ENCODE results near the gene SH3BGRL.
"Not testable (repeated sequence)": the region's sequence is repeated elsewhere in the genome, so short reads cannot be mapped to it uniquely, and the experiment has no call there.

Gene SH3BGRL

DNA sequence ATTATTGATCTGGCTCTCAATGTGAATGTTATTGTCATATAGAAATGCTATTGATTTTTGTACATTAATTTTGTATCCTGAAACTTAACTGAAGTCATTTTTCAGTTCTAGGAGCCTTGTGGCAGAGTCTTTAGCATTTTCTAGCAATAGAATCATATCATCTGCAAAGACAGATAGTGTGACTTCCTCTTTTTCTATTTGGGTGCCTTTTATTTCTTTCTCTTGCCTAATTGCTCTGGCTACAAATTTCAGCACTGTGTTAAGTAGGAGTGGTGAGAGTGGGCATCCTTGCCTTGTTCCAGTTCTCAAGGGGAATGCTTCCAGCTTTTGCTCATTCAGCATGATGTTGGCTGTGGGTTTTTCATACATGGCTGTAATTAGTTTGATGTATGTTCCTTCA, 102.7 kb downstream of the SH3BGRL start:
- Mint-ChIP-seq H3K9me3 (peaks cover 5 to 6% of the 10 kb centered on the region in 2 donors), H3K27ac (no peak overlapping the region)

DNA sequence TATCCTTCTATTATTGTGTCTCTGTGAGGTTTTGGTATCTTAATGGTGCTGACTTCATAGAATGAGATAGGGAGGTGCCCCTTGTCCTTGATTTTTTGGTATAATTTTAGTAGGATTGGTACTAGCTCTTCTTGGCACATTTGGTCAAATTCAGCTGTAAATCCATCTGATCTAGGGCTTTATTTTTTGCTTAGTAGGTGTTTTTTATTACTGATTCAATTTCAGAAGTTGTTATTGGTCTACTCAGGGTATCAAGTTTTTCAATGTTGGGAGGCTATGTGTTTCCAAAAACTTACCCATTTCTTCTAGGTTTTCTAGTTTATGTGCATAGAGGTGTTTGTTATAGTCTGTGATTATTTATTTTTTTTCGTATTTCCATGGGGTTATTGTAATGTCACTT, 103.3 kb downstream of the SH3BGRL start:
- no peak overlapping the region for H3K27ac Mint-ChIP-seq
- ATAC-seq (no peak), DNase-seq (no peak)
- H3K4me3 Mint-ChIP-seq: no peak overlapping the region
- no peaks in the 10 kb centered on the region for H3K4me1 Mint-ChIP-seq
- H3K27me3 Mint-ChIP-seq: no peaks in the 10 kb centered on the region
- peaks cover 5 to 6% of the 10 kb centered on the region in 2 donors for H3K9me3 Mint-ChIP-seq

More for the DNA sequence above, 102.7 kb downstream of the SH3BGRL start:
- Mint-ChIP-seq H3K4me3 (no peak overlapping the region), H3K27me3 (no peaks in the 10 kb centered on the region), H3K4me1 (no peaks in the 10 kb centered on the region)
- no peak for ATAC-seq
- DNase-seq: no peak

- DNase-seq (no peak), ATAC-seq (no peak)
- no peaks in the 10 kb centered on the region for H3K4me1 Mint-ChIP-seq
- H3K27me3 Mint-ChIP-seq: no peaks in the 10 kb centered on the region
- H3K4me3 Mint-ChIP-seq: no peak overlapping the region
- H3K27ac Mint-ChIP-seq: no peak overlapping the region
- H3K9me3 Mint-ChIP-seq: peaks cover 9 to 12% of the 10 kb centered on the region in 2 donors
These were observed 106.4 kb downstream of the SH3BGRL start for GRCh38 chrX:81308086-81308829.

GRCh38 chrX:81316163-81316562, 114.3 kb downstream of the SH3BGRL start:
- no peak overlapping the region for H3K4me3 Mint-ChIP-seq
- no peak overlapping the region for H3K27ac Mint-ChIP-seq
- no peak for DNase-seq
- peaks cover 14 to 17% of the 10 kb centered on the region in 2 donors for H3K9me3 Mint-ChIP-seq
- no peaks in the 10 kb centered on the region for H3K4me1 Mint-ChIP-seq
- no peaks in the 10 kb centered on the region for H3K27me3 Mint-ChIP-seq
- no peak for ATAC-seq

GRCh38 chrX:81331653-81332052, 129.8 kb downstream of the SH3BGRL start:
- not testable (repeated sequence) for H3K27me3 Mint-ChIP-seq, H3K4me3 Mint-ChIP-seq, DNase-seq, H3K27ac Mint-ChIP-seq, ATAC-seq
- H3K4me1 Mint-ChIP-seq: peaks cover 13% of the 10 kb centered on the region
- peaks cover 0 to 27% of the 10 kb centered on the region in 2 donors for H3K9me3 Mint-ChIP-seq

DNA sequence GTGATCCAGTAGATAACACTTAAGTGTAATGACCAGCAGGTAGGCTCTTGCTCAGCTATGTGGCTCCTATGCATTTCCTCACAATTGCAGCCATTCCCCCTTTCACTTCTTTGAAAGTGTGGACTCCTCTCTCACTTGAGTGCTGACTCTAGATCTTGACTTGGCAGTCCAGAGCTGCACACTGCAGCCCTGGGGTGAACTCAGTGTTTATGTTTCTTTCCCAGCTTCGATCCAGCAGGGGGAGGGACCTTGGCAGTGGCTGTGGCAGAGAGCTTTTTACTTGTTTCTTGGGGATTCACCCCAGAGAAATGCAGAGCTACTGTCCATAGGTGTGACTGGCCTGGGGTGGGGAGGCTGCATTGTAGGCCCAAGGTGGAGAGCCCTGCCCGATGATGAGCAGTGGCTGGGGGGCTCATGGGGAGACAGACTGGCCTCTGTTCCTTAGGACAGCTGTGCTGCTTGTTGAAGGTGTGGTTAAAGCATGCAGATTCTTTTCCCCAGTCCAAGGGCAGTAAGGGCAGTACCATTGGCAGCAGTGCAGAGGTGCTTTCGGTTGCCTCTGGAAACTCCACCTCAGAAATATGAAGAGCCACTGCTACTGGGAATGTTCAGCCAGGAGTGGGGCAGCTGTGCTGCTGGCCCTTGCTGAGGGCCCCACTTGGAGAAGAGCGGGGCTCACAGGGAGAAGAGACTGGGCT, 134.7 kb downstream of the SH3BGRL start:
- H3K27ac Mint-ChIP-seq: no peak overlapping the region
- no peak for DNase-seq
- no peak overlapping the region for H3K4me3 Mint-ChIP-seq
- H3K9me3 Mint-ChIP-seq: peaks cover 0 to 27% of the 10 kb centered on the region in 2 donors
- no peak for ATAC-seq
- peaks cover 13% of the 10 kb centered on the region for H3K4me1 Mint-ChIP-seq
- H3K27me3 Mint-ChIP-seq: no peaks in the 10 kb centered on the region

- ATAC-seq: no peak
- no peak for DNase-seq
- Mint-ChIP-seq H3K4me1 (peaks cover 13% of the 10 kb centered on the region), H3K27ac (no peak overlapping the region), H3K9me3 (peaks cover 0 to 27% of the 10 kb centered on the region in 2 donors), H3K4me3 (no peak overlapping the region), H3K27me3 (no peaks in the 10 kb centered on the region)
These were observed 135.9 kb downstream of the SH3BGRL start for GRCh38 chrX:81337805-81338204.

DNA sequence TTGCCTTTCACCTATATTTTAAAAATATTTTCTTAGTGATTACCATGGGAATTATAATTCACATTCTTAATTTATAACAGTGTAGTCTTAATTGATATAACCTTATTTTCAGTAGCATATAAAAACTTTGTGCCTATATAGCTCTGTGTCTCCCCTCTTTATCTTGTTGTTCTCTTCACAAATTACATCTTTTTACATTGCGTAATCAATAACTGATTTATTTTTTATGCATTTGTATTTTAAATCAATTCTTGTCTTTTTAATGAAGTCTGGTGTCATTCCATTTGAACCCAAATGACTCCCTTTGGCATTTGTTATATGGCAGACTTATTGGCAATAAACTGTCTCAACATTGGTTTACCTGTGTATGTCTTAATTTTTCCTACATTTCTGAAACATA, 137.0 kb downstream of the SH3BGRL start:
- H3K4me3 Mint-ChIP-seq: no peak overlapping the region
- H3K9me3 Mint-ChIP-seq: peaks cover 4 to 18% of the 10 kb centered on the region in 2 donors
- no peak overlapping the region for H3K27ac Mint-ChIP-seq
- H3K4me1 Mint-ChIP-seq: peaks cover 13% of the 10 kb centered on the region
- ATAC-seq (no peak), DNase-seq (no peak)
- no peaks in the 10 kb centered on the region for H3K27me3 Mint-ChIP-seq

DNA sequence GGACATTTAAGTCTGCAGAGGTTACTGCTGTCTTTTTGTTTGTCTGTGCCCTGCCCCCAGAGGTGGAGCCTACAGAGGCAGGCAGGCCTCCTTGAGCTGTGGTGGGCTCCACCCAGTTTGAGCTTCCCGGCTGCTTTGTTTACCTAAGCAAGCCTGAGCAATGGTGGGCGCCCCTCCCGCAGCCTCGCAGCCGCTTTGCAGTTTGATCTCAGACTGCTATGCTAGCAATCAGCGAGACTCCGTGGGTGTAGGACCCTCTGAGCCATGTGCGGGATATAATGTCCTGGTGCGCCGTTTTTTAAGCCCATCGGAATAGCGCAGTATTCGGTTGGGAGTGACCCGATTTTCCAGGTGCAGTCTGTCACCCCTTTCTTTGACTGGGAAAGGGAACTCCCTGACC, 143.4 kb downstream of the SH3BGRL start:
- not testable (repeated sequence) for H3K27ac Mint-ChIP-seq, H3K4me3 Mint-ChIP-seq, H3K4me1 Mint-ChIP-seq, DNase-seq, ATAC-seq, H3K27me3 Mint-ChIP-seq, H3K9me3 Mint-ChIP-seq

All from stimulated activated naive CD8-positive, alpha-beta T cell treated with anti-CD3 and anti-CD28 coated beads, Interleukin-15, amount 100 ng/mL, for 72 hours (primary cell).